HCT116 (cell line): Measurements from ENCODE around the gene GABPB1. TPM values are rescaled to one million over a fixed set of nuclear protein-coding genes. Genes with fewer than 3 reads are reported as not detected.

ENCODE experiments used
- ATAC-seq: fragments of 200-7000 bp; cut with Tn5 transposase; 2 replicates; pipeline ENCODE4 v1.9.1; 2020; ENCODE audit warnings: mild to moderate bottlenecking, moderate library complexity
- BruUV-seq: library from RNA; stranded (reverse); fragments of 400-500 nt; replicated peaks from 2 replicates; lab custom pipeline; 2021; lab: Mats Ljungman, UMichigan
- CTCF ChIA-PET: fragments of 300-600 bp; sonication (Branson Sonifier 250); formaldehyde crosslinking; loops from one replicate; lab custom pipeline; 2021; ENCODE audit warnings: antibody characterized with exemption; lab: Charles Lee
- POLR2A ChIA-PET: fragments of 300-600, 350-600 bp; sonication (Branson Sonifier 250); formaldehyde crosslinking; loops from one replicate; lab custom pipeline; 2021; ENCODE audit warnings: antibody characterized with exemption; lab: Charles Lee
- RAD21 ChIA-PET, 2 experiments: fragments of 300-600 bp; sonication (Branson Sonifier 250); formaldehyde crosslinking; loops; one replicate each; lab custom pipeline; 2023; ENCODE audit warnings: low total read pairs in 2 of 2; ENCODE audit not compliant: uncharacterized antibody in 2 of 2, unreplicated experiment in 2 of 2, low non-redundant PET in 1 of 2; lab: Charles Lee
- DNase-seq: peaks from one replicate; pipeline ENCODE4 v3.0.0-alpha.2; 2010; ENCODE audit warnings: low read depth, low spot score
- H2AFZ ChIP-seq: fragments of 200-600 bp; shearing (Covaris generic), sonication (generic); 2 replicates; pipeline ENCODE4 v1.6.1; 2017; ENCODE audit warnings: low read depth, mixed run types, mixed read lengths, antibody characterized with exemption, low read length; ENCODE audit not compliant: poor library complexity, severe bottlenecking
- H3K27ac ChIP-seq: 2 replicates; pipeline ENCODE4 v1.5.1; 2012; ENCODE audit warnings: low read depth, low read length
- H3K27me3 ChIP-seq: fragments of 200-600 bp; sonication (generic); 2 replicates; pipeline ENCODE4 v1.6.1; 2016; ENCODE audit warnings: mixed run types, low read length, mixed read lengths; ENCODE audit not compliant: insufficient read depth
- H3K36me3 ChIP-seq, 2 experiments: fragments of 200-500 bp in 1 of 2; fragments of 200-600 bp in 1 of 2; sonication (Bioruptor generic) in 1 of 2; sonication (generic) in 1 of 2; 2 replicates each; pipeline versions ENCODE4 v1.5.1 to v1.6.1; 2014 to 2016; ENCODE audit warnings: low read length in 2 of 2, inconsistent platforms in 1 of 2, mixed read lengths in 1 of 2, mixed run types in 1 of 2; ENCODE audit not compliant: insufficient read depth in 2 of 2, control insufficient read depth in 1 of 2
- H3K4me1 ChIP-seq, 2 experiments: fragments of 200-600 bp in 1 of 2; sonication (generic) in 1 of 2; 2 replicates each; pipeline versions ENCODE4 v1.5.1 to v1.6.1; 2012 to 2017; ENCODE audit warnings: low read length in 2 of 2, inconsistent platforms in 1 of 2, mild to moderate bottlenecking in 1 of 2, mixed read lengths in 1 of 2, mixed run types in 1 of 2, moderate library complexity in 1 of 2; ENCODE audit not compliant: insufficient read depth in 2 of 2, control insufficient read depth in 1 of 2
- H3K4me2 ChIP-seq: fragments of 200-600 bp; sonication (generic); 2 replicates; pipeline ENCODE4 v1.6.1; 2017; ENCODE audit warnings: mixed run types, low read length, mixed read lengths
- H3K4me3 ChIP-seq, 2 experiments: fragments of 200-600 bp in 1 of 2; sonication (generic) in 1 of 2; replicated peaks in 1 of 2; 2 replicates each; pipeline ENCODE4 v1.5.1; 2011 to 2016; ENCODE audit warnings: low read length in 2 of 2, control low read depth in 1 of 2, low read depth in 1 of 2, mild to moderate bottlenecking in 1 of 2, mixed read lengths in 1 of 2, mixed run types in 1 of 2
- H3K79me2 ChIP-seq: fragments of 200-600 bp; sonication (generic); 2 replicates; pipeline ENCODE4 v1.6.1; 2017; ENCODE audit warnings: mild to moderate bottlenecking, mixed run types, low read length, moderate library complexity, mixed read lengths; ENCODE audit not compliant: insufficient read depth
- H3K9ac ChIP-seq: fragments of 200-600 bp; sonication (generic); 2 replicates; pipeline ENCODE4 v1.6.1; 2016; ENCODE audit warnings: low read length, mixed read lengths
- H3K9me2 ChIP-seq: fragments of 200-600 bp; sonication (generic), shearing (Covaris generic); 2 replicates; pipeline ENCODE4 v1.6.1; 2017; ENCODE audit warnings: mixed run types, mild to moderate bottlenecking, moderate library complexity; ENCODE audit not compliant: insufficient read depth
- H3K9me3 ChIP-seq, 2 experiments: fragments of 200-500 bp in 1 of 2; fragments of 200-600 bp in 1 of 2; sonication (Bioruptor generic) in 1 of 2; sonication (generic) in 1 of 2; 2 replicates each; pipeline ENCODE4 v1.6.1; 2014 to 2017; ENCODE audit warnings: low read length in 2 of 2, mixed read lengths in 2 of 2, inconsistent platforms in 1 of 2, low read depth in 1 of 2, mild to moderate bottlenecking in 1 of 2, mixed run types in 1 of 2, moderate library complexity in 1 of 2; ENCODE audit not compliant: control insufficient read depth in 1 of 2, insufficient read depth in 1 of 2
- H4K20me1 ChIP-seq: fragments of 200-600 bp; sonication (generic), shearing (Covaris generic); 2 replicates; pipeline ENCODE4 v1.6.1; 2017; ENCODE audit warnings: mixed run types, mild to moderate bottlenecking, moderate library complexity; ENCODE audit not compliant: insufficient read depth
- CBX3 ChIP-seq: IDR thresholded peaks from 2 replicates; pipeline ENCODE4 v1.6.1; 2012; ENCODE audit warnings: low read depth
- CEBPB ChIP-seq: IDR thresholded peaks from 2 replicates; pipeline ENCODE4 v1.6.1; 2012; ENCODE audit warnings: low read depth
- CTCF ChIP-seq, 3 experiments: fragments of 200-600 bp in 1 of 3; sonication (generic) in 1 of 3; IDR thresholded peaks in 2 of 3; conservative IDR thresholded peaks in 1 of 3; 2 replicates each; pipeline ENCODE4 v1.5.1; 2012 to 2017; ENCODE audit warnings: low read depth in 2 of 3, low read length in 2 of 3, antibody characterized with exemption in 1 of 3, borderline replicate concordance in 1 of 3, control low read depth in 1 of 3, mild to moderate bottlenecking in 1 of 3, mixed read lengths in 1 of 3, mixed run types in 1 of 3, moderate library complexity in 1 of 3; ENCODE audit not compliant: insufficient read depth in 1 of 3
- EGR1 ChIP-seq: IDR thresholded peaks from 2 replicates; pipeline ENCODE4 v1.6.1; 2012; ENCODE audit warnings: low read depth
- ELF1 ChIP-seq: IDR thresholded peaks from 2 replicates; pipeline ENCODE4 v1.6.1; 2012; ENCODE audit warnings: low read depth, borderline replicate concordance
- EZH2 ChIP-seq: fragments of 200-600 bp; sonication (generic); IDR thresholded peaks from 2 replicates; pipeline ENCODE4 v1.6.1; 2017; ENCODE audit warnings: antibody characterized with exemption, mixed run types
- EZH2phosphoT487 ChIP-seq: fragments of 200-600 bp; IDR thresholded peaks from 2 replicates; pipeline ENCODE4 v1.6.1; 2018; ENCODE audit warnings: antibody characterized with exemption, borderline replicate concordance
- FOSL1 ChIP-seq: IDR thresholded peaks from 2 replicates; pipeline ENCODE4 v1.6.1; 2012; ENCODE audit warnings: low read depth
- POLR2A ChIP-seq: IDR thresholded peaks from 2 replicates; pipeline ENCODE4 v1.7.0; 2011; ENCODE audit warnings: borderline replicate concordance; ENCODE audit not compliant: insufficient read depth, insufficient read length; ENCODE audit errors: extremely low read depth
- POLR2AphosphoS5 ChIP-seq: IDR thresholded peaks from 2 replicates; pipeline ENCODE4 v1.6.1; 2011; ENCODE audit warnings: mild to moderate bottlenecking, low read depth, low read length, moderate library complexity
- RAD21 ChIP-seq: IDR thresholded peaks from 2 replicates; pipeline ENCODE4 v1.6.1; 2012; ENCODE audit warnings: low read depth, mild to moderate bottlenecking
- REST ChIP-seq: IDR thresholded peaks from 2 replicates; pipeline ENCODE4 v1.6.1; 2012; ENCODE audit warnings: low read depth
- SP1 ChIP-seq: IDR thresholded peaks from 2 replicates; pipeline ENCODE4 v1.6.1; 2012; ENCODE audit warnings: low read depth
- SRF ChIP-seq: IDR thresholded peaks from 2 replicates; pipeline ENCODE4 v1.6.1; 2012; ENCODE audit warnings: low read depth
- TCF7L2 ChIP-seq: IDR thresholded peaks from 2 replicates; pipeline ENCODE4 v1.7.0; 2011; ENCODE audit warnings: borderline replicate concordance, inconsistent platforms; ENCODE audit not compliant: insufficient read depth, insufficient read length; ENCODE audit errors: extremely low read depth
- YY1 ChIP-seq: IDR thresholded peaks from 2 replicates; pipeline ENCODE4 v1.6.1; 2011; ENCODE audit warnings: low read length, low read depth, moderate library complexity, mild to moderate bottlenecking; ENCODE audit not compliant: insufficient replicate concordance; ENCODE audit errors: extremely low read depth
- ZBTB33 ChIP-seq: IDR thresholded peaks from 2 replicates; pipeline ENCODE4 v1.6.1; 2011; ENCODE audit warnings: mild to moderate bottlenecking, low read length, moderate library complexity; ENCODE audit not compliant: insufficient replicate concordance; ENCODE audit errors: extremely low read depth
- ZFX ChIP-seq: fragments of 450-650 bp; IDR thresholded peaks from 2 replicates; pipeline ENCODE4 v1.6.1; 2017
- ZNF274 ChIP-seq: fragments of 200-500 bp; sonication (Bioruptor generic); IDR thresholded peaks from 2 replicates; pipeline ENCODE4 v1.6.1; 2014; ENCODE audit warnings: mild to moderate bottlenecking, low read depth, low read length, inconsistent platforms
- intact Hi-C: fragments of 100-400 bp; cut with micrococcal nuclease; formaldehyde crosslinking; loops from 2 replicates; pipeline ENCODE4 v1.10.0; 2022
- total RNA-seq: library from RNA; stranded (reverse); gene quantifications from one replicate; pipeline ENCODE4 v1.2.1, GENCODE V29; 2021; ENCODE audit not compliant: unreplicated experiment
- TF ChIP-seq, protein P1 (sequence below): IDR thresholded peaks from 2 replicates; pipeline ENCODE4 v1.6.1; 2012

GABPB1 gene
- total RNA-seq, 1 experiment from 2014 or later, result 20.1 TPM

DNA sequence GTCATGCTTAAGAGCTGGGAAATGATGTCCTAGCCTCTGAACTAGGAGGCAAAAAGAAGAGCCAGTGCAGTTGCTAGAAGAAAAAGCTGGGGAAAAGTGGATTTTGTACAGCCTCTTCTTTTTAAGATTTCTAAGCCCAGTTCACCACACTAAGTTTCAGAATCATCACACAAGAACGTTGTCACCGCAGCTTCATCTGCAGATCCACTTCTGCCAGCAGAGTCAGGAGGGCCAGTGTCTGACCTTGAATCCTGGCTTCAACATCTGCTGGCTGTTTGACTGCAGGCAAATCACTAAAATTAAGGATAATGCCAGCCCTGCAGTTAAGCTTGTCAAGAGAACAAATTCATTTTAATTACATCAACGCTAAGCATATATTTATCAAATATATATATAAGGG lies 125.7 kb downstream of the GABPB1 start:
- H3K27ac ChIP-seq, result no peak overlapping the region
- intact Hi-C loops, result no loop called here
- ChIA-PET RAD21 (no interaction called here), POLR2A (no interaction called here), CTCF (no interaction called here)
- H3K79me2 ChIP-seq, result no peaks in the 10 kb centered on the region
- H3K27me3 ChIP-seq, result no peaks in the 10 kb centered on the region
- no peaks in the 10 kb centered on the region for H3K4me1 ChIP-seq
- no peak overlapping the region for H3K4me3 ChIP-seq
- DNase-seq (no peak), ATAC-seq (no peak)
- H3K9ac ChIP-seq, result no peak overlapping the region
- no peaks in the 10 kb centered on the region for H3K9me2 ChIP-seq
- BruUV-seq, result no TSS peak
- H2AFZ ChIP-seq, result no peak overlapping the region
- TF ChIP-seq REST (no peak), ZNF274 (no peak), EZH2phosphoT487 (no peak), ZFX (no peak), CTCF (IDR thresholded peaks at IDR 0.05 in 2 of 3, conservative IDR thresholded peaks at IDR 0.05 in 1 of 3; ENCODE audit: borderline replicate concordance in 1 of 3, insufficient read depth in 1 of 3, low read depth in 2 of 3, low read length in 2 of 3) (no peak), EZH2 (no peak), FOSL1 (no peak), CEBPB (no peak), SRF (no peak), SP1 (no peak), YY1 (no peak), POLR2A (no peak), CBX3 (no peak), TCF7L2 (no peak), EGR1 (no peak), ZBTB33 (no peak), RAD21 (no peak), POLR2AphosphoS5 (no peak), ELF1 (no peak)
- TF ChIP-seq, protein P1, sequence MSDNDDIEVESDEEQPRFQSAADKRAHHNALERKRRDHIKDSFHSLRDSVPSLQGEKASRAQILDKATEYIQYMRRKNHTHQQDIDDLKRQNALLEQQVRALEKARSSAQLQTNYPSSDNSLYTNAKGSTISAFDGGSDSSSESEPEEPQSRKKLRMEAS, result no peak
- no peak overlapping the region for H3K4me2 ChIP-seq
- no peaks in the 10 kb centered on the region for H4K20me1 ChIP-seq
- H3K9me3 ChIP-seq, result no peaks in the 10 kb centered on the region
- H3K36me3 ChIP-seq, result no peaks in the 10 kb centered on the region; a peak in 1 of 4 replicates
